Measurements from ENCODE around the gene PHKG1.
"Not testable (repeated sequence)": the region's sequence is repeated elsewhere in the genome, so short reads cannot be mapped to it uniquely, and the experiment has no call there.

PHKG1 gene

DNA sequence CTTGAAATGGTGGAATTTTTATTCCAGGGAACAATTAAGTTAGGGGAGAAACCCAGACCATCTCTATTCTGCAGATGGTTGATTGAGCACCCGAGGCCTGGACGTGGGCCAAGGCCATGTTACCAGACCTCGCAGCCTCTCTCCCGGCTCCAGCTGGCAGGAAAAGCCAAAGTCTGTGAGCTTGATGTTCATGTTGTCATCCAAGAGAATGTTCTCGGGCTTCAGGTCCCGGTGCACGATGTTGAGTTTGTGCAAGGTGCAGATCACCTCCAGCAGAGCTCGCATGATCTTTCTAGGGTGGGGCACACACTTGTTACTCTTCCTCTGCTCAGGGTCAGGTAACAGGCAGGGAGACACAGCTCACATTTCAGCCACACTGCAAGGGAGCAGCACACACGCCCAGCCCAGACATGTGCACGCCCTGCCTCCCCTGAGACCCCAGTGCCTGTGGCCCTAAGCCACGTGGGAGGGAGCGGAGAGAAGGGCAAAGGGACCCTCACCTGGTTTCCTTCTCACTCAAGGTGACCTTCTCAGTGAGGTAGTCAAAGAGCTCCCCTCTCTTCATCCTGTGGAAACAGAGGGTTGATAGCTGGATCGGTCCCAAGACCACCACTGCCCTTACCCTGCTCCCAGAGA, 9.5 kb downstream of the PHKG1 start:
- Histone ChIP-seq H3K36me3 (ENCODE audit: control insufficient read depth, insufficient read depth, low read length) (peaks cover 12% of the 10 kb centered on the region), H3K9me3 (ENCODE audit: control insufficient read depth, low read length) (no peaks in the 10 kb centered on the region), H3K4me3 (ENCODE audit: insufficient read depth, low read depth, low read length, poor library complexity, severe bottlenecking) (no peak overlapping the region), H3K27ac (ENCODE audit: insufficient read depth, low read length, poor library complexity, severe bottlenecking) (no peak overlapping the region), H3K27me3 (replicated peaks; ENCODE audit: control insufficient read depth, insufficient read depth, low read length, poor library complexity, severe bottlenecking) (no peaks in the 10 kb centered on the region), H3K4me1 (ENCODE audit: control insufficient read depth, insufficient read depth, low read length, poor library complexity, severe bottlenecking) (no peaks in the 10 kb centered on the region)
- DNase-seq: no peak

DNA sequence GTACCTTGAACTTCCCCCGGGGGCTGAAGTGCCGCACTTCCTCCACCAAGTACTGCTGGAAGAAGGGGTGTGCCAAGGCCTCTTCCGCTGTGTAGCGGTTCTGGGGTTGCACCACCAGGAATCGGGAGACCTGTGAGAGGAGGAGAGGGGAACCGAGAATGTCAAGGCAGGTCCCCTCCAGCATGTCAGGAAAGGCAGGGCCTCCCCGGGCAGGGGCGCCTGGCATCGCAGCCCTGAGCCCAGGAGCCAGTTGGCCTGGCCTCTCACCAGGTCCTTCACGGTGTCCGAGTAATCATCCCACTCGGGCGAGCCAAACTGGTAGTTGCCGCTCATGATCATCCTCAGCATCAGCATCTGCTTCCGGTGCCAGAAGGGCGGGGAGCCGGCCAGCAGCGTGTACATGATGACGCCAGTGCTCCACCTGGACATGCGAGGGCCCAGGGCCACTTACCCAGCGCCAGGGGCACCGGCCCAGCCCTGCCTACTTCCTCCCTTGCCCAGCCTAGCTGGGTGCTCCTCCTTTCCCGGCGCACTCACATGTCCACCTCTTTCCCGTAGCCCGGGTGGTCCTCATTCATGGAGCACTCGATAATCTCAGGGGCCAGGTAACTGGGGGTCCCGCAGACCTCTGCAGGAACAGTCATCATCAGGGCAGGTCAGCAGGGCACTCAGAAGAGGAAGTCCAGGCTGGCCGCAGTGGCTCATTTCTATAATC, 11.0 kb downstream of the PHKG1 start:
- peaks cover 19% of the 10 kb centered on the region for H3K36me3 ChIP-seq (ENCODE audit: control insufficient read depth, insufficient read depth, low read length)
- DNase-seq: no peak
- H3K27me3 ChIP-seq (replicated peaks; ENCODE audit: control insufficient read depth, insufficient read depth, low read length, poor library complexity, severe bottlenecking): no peaks in the 10 kb centered on the region
- no peaks in the 10 kb centered on the region for H3K9me3 ChIP-seq (ENCODE audit: control insufficient read depth, low read length)
- H3K27ac ChIP-seq (ENCODE audit: insufficient read depth, low read length, poor library complexity, severe bottlenecking): no peak overlapping the region
- H3K4me3 ChIP-seq (ENCODE audit: insufficient read depth, low read depth, low read length, poor library complexity, severe bottlenecking): no peak overlapping the region
- H3K4me1 ChIP-seq (ENCODE audit: control insufficient read depth, insufficient read depth, low read length, poor library complexity, severe bottlenecking): no peaks in the 10 kb centered on the region

GRCh38 chr7:56080726-56081435, 11.9 kb downstream of the PHKG1 start:
- not testable (repeated sequence) for H3K27ac ChIP-seq (ENCODE audit: insufficient read depth, low read length, poor library complexity, severe bottlenecking); H3K4me1 ChIP-seq (ENCODE audit: control insufficient read depth, insufficient read depth, low read length, poor library complexity, severe bottlenecking); H3K27me3 ChIP-seq (replicated peaks; ENCODE audit: control insufficient read depth, insufficient read depth, low read length, poor library complexity, severe bottlenecking); H3K9me3 ChIP-seq (ENCODE audit: control insufficient read depth, low read length); H3K4me3 ChIP-seq (ENCODE audit: insufficient read depth, low read depth, low read length, poor library complexity, severe bottlenecking); DNase-seq
- peaks cover 22% of the 10 kb centered on the region for H3K36me3 ChIP-seq (ENCODE audit: control insufficient read depth, insufficient read depth, low read length)

- H3K9me3 ChIP-seq (ENCODE audit: control insufficient read depth, low read length): no peaks in the 10 kb centered on the region
- no peaks in the 10 kb centered on the region for H3K4me1 ChIP-seq (ENCODE audit: control insufficient read depth, insufficient read depth, low read length, poor library complexity, severe bottlenecking)
- H3K27ac ChIP-seq (ENCODE audit: insufficient read depth, low read length, poor library complexity, severe bottlenecking): no peak overlapping the region
- peaks cover 22% of the 10 kb centered on the region for H3K36me3 ChIP-seq (ENCODE audit: control insufficient read depth, insufficient read depth, low read length)
- no peak for DNase-seq
- no peaks in the 10 kb centered on the region for H3K27me3 ChIP-seq (replicated peaks; ENCODE audit: control insufficient read depth, insufficient read depth, low read length, poor library complexity, severe bottlenecking)
- H3K4me3 ChIP-seq (ENCODE audit: insufficient read depth, low read depth, low read length, poor library complexity, severe bottlenecking): no peak overlapping the region
Observed at GRCh38 chr7:56079450-56080185, 13.1 kb downstream of the PHKG1 start.

DNA sequence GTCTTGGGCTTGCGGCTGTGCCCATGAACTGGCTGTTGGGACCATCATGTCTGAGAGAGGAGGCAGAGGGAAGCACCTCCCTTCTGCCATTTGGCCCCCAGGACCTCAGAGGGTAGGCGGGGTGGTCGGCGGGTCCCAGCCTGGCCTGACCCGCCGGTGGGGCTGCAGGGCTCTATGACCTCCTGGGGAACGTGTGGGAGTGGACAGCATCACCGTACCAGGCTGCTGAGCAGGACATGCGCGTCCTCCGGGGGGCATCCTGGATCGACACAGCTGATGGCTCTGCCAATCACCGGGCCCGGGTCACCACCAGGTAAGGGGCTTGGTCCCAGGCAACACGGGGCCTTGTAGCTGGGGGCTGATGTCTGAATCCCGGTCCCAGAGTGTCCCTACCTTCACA, 14.6 kb downstream of the PHKG1 start:
- Histone ChIP-seq H3K4me1 (ENCODE audit: control insufficient read depth, insufficient read depth, low read length, poor library complexity, severe bottlenecking) (no peaks in the 10 kb centered on the region), H3K27me3 (replicated peaks; ENCODE audit: control insufficient read depth, insufficient read depth, low read length, poor library complexity, severe bottlenecking) (no peaks in the 10 kb centered on the region), H3K9me3 (ENCODE audit: control insufficient read depth, low read length) (no peaks in the 10 kb centered on the region), H3K27ac (ENCODE audit: insufficient read depth, low read length, poor library complexity, severe bottlenecking) (no peak overlapping the region), H3K36me3 (ENCODE audit: control insufficient read depth, insufficient read depth, low read length) (peaks cover 22% of the 10 kb centered on the region), H3K4me3 (ENCODE audit: insufficient read depth, low read depth, low read length, poor library complexity, severe bottlenecking) (no peak overlapping the region)
- no peak for DNase-seq

DNA sequence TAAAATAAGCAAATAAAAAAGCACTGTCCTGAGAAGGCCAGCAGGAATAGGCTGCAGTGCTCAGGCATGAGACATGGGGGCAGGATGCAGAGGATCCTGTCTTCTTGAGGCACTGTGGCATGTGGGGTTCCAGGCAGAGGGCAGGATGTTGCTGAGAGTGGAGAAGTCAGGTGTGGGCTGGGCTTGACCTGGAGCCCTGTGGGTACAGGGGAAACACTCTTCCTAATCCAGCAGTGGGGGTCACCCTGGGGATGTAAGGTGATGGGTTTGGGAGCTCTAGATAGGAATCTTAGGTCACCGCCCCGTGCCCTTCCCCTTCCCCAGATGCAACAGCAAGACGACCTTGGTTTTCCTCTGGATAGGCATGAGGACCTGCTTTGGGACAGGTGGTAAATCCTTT, 15.1 kb downstream of the PHKG1 start:
- Histone ChIP-seq H3K4me1 (ENCODE audit: control insufficient read depth, insufficient read depth, low read length, poor library complexity, severe bottlenecking) (no peaks in the 10 kb centered on the region), H3K4me3 (ENCODE audit: insufficient read depth, low read depth, low read length, poor library complexity, severe bottlenecking) (no peak overlapping the region), H3K27me3 (replicated peaks; ENCODE audit: control insufficient read depth, insufficient read depth, low read length, poor library complexity, severe bottlenecking) (no peaks in the 10 kb centered on the region), H3K9me3 (ENCODE audit: control insufficient read depth, low read length) (no peaks in the 10 kb centered on the region), H3K27ac (ENCODE audit: insufficient read depth, low read length, poor library complexity, severe bottlenecking) (no peak overlapping the region), H3K36me3 (ENCODE audit: control insufficient read depth, insufficient read depth, low read length) (peaks cover 22% of the 10 kb centered on the region)
- no peak for DNase-seq

GRCh38 chr7:56074371-56074791, 18.4 kb downstream of the PHKG1 start:
- Histone ChIP-seq H3K27ac (ENCODE audit: insufficient read depth, low read length, poor library complexity, severe bottlenecking) (no peak overlapping the region), H3K36me3 (ENCODE audit: control insufficient read depth, insufficient read depth, low read length) (peaks cover 29% of the 10 kb centered on the region), H3K4me3 (ENCODE audit: insufficient read depth, low read depth, low read length, poor library complexity, severe bottlenecking) (no peak overlapping the region), H3K4me1 (ENCODE audit: control insufficient read depth, insufficient read depth, low read length, poor library complexity, severe bottlenecking) (no peaks in the 10 kb centered on the region), H3K9me3 (ENCODE audit: control insufficient read depth, low read length) (no peaks in the 10 kb centered on the region), H3K27me3 (replicated peaks; ENCODE audit: control insufficient read depth, insufficient read depth, low read length, poor library complexity, severe bottlenecking) (no peaks in the 10 kb centered on the region)
- DNase-seq: peak; percentile 30 to 46 (median 46)

DNA sequence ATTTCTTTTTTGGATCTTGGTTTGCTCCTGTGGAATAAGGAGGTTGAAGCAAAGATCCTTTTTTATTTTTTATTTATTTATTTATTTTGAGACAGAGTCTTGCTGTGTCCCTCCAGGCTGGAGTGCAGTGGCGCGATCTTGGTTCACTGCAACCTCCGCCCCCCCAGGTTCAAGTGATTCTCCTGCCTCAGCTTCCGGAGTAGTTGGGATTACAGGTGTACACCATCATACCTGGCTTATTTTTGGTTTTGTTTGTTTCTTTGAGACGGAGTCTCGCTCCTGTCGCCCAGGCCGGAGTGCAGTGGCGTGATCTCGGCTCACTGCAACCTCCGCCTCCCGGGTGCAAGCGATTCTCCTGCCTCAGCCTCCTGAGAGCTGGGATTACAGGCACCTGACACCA, 26.4 kb downstream of the PHKG1 start:
- not testable (repeated sequence) for H3K27ac ChIP-seq (ENCODE audit: insufficient read depth, low read length, poor library complexity, severe bottlenecking); H3K27me3 ChIP-seq (replicated peaks; ENCODE audit: control insufficient read depth, insufficient read depth, low read length, poor library complexity, severe bottlenecking); H3K4me3 ChIP-seq (ENCODE audit: insufficient read depth, low read depth, low read length, poor library complexity, severe bottlenecking); DNase-seq; H3K4me1 ChIP-seq (ENCODE audit: control insufficient read depth, insufficient read depth, low read length, poor library complexity, severe bottlenecking); H3K9me3 ChIP-seq (ENCODE audit: control insufficient read depth, low read length)
- H3K36me3 ChIP-seq (ENCODE audit: control insufficient read depth, insufficient read depth, low read length): peaks cover 15% of the 10 kb centered on the region

DNA sequence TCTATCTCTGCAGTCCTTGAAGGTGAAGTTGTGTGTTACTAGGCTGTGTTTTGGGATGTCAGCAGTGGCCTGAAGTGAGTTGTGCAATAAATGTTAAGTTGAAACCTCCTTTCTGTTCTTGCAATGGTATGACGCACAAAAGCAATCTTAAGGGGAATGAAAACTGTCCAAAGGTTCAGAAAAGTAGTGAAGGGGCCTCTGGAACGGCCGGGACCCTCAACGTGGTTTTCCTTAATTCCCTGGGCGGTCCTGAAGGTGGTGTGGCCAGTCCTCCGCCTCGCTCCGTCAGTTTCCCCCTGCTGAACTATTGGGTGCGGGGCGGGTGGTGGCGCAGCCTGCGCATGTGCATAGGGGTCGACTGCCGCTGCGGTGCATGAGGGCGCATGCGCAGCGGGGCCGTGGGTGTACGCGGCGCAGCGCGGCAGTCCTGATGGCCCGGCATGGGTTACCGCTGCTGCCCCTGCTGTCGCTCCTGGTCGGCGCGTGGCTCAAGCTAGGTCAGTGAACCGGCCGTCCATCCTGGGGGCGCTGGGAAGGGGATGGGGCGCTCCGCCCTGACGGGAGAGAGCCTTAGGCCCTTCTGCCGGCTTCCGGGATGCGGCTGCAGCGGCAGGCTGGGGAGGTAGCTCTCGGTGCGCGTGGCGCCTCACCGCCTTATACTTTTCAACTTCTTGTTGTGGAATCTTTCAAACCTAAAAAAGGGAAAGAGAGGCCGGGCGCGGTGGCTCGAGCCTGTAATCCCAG, 28.7 kb downstream of the PHKG1 start, which contains the start of gene SUMF2:
SUMF2 (plus strand) TSS at position 405 of the 744 bp plus-strand sequence; CDS start at position 431, 26 bp downstream.
- peak; percentile 80 to 87 (median 82) for DNase-seq

More for the DNA sequence above, 28.7 kb downstream of the PHKG1 start, which contains the start of gene SUMF2:
- Histone ChIP-seq H3K27ac (ENCODE audit: insufficient read depth, low read length, poor library complexity, severe bottlenecking) (peak within 1 kb of the TSS; percentile 84), H3K9me3 (ENCODE audit: control insufficient read depth, low read length) (no peaks in the 10 kb centered on the region), H3K36me3 (ENCODE audit: control insufficient read depth, insufficient read depth, low read length) (peaks cover 26% of the 10 kb centered on the region), H3K4me3 (ENCODE audit: insufficient read depth, low read depth, low read length, poor library complexity, severe bottlenecking) (peak within 1 kb of the TSS; percentile 99), H3K4me1 (ENCODE audit: control insufficient read depth, insufficient read depth, low read length, poor library complexity, severe bottlenecking) (peaks cover 5% of the 10 kb centered on the region), H3K27me3 (replicated peaks; ENCODE audit: control insufficient read depth, insufficient read depth, low read length, poor library complexity, severe bottlenecking) (no peaks in the 10 kb centered on the region)
